A673 (cell line): ENCODE data around the gene USF2.

Experiments
- CTCF ChIP-seq: fragments of 300-800, 200-600 bp; sonication (generic); conservative IDR thresholded peaks from 2 replicates; pipeline ENCODE4 v1.5.1; 2017; ENCODE audit warnings: low read depth, mild to moderate bottlenecking, antibody characterized with exemption, low read length, moderate library complexity, mixed read lengths
- EZH2 ChIP-seq: fragments of 200-600 bp; sonication (generic); IDR thresholded peaks from 2 replicates; pipeline ENCODE4 v1.6.1; 2017; ENCODE audit warnings: borderline replicate concordance, low read depth, mild to moderate bottlenecking, mixed read lengths, antibody characterized with exemption, low read length; ENCODE audit not compliant: poor library complexity, severe bottlenecking

GRCh38 chr19:35281303-35281702, 12.5 kb downstream of the USF2 start:
- no peak for TF ChIP-seq CTCF
- TF ChIP-seq EZH2: no peak
